Gastrocnemius medialis (tissue), 4 donors: ENCODE data around the gene TANC1. TPM values are rescaled to one million over a fixed set of nuclear protein-coding genes. Genes with fewer than 3 reads are reported as not detected.

Source experiments
- ATAC-seq, 2 donors: fragments of 150-250 bp; one replicate each; pipeline ENCODE4 v1.9.1; 2016
- DNase-seq, 2 donors: peaks; one replicate each; pipeline ENCODE4 v3.0.0-alpha.2; 2019
- H3K27ac ChIP-seq, 4 donors: fragments of 200-600 bp; sonication (generic); 1 replicate in 1 of 4; 2 replicates in 3 of 4; pipeline ENCODE4 v1.5.1; 2016 to 2018; ENCODE audit warnings: mild to moderate bottlenecking in 2 of 4, moderate library complexity in 1 of 4
- H3K27me3 ChIP-seq, 3 donors: fragments of 200-600 bp; sonication (generic) in 2 of 3; 1 replicate in 1 of 3; 2 replicates in 2 of 3; pipeline versions ENCODE4 v1.5.1 to v1.6.0; 2016 to 2019; ENCODE audit warnings: mild to moderate bottlenecking in 1 of 3, moderate library complexity in 1 of 3
- H3K36me3 ChIP-seq, 2 donors: fragments of 200-600 bp; sonication (generic) in 1 of 2; one replicate each; pipeline ENCODE4 v1.5.1; 2017 to 2018
- H3K4me1 ChIP-seq, 2 donors: fragments of 200-600 bp; sonication (generic) in 1 of 2; one replicate each; pipeline ENCODE4 v1.5.1; 2016 to 2017; ENCODE audit warnings: mild to moderate bottlenecking in 2 of 2
- H3K4me3 ChIP-seq, 4 donors: fragments of 200-600 bp; sonication (generic) in 3 of 4; 1 replicate in 1 of 4; 2 replicates in 3 of 4; pipeline ENCODE4 v1.5.1; 2016 to 2019; ENCODE audit warnings: mild to moderate bottlenecking in 2 of 4
- H3K9me3 ChIP-seq, 3 donors: fragments of 200-600 bp; sonication (generic) in 2 of 3; 1 replicate in 1 of 3; 2 replicates in 2 of 3; pipeline ENCODE4 v1.5.1; 2016 to 2019
- CTCF ChIP-seq, 5 experiments: fragments of 450-650 bp in 3 of 5; fragments of 200-600 bp in 2 of 5; sonication (generic) in 2 of 5; IDR thresholded peaks in 4 of 5; conservative IDR thresholded peaks in 1 of 5; 1 replicate in 4 of 5; 2 replicates in 1 of 5; pipeline ENCODE4 v1.5.1; 2016 to 2019; ENCODE audit warnings: antibody characterized with exemption in 5 of 5, mild to moderate bottlenecking in 3 of 5, moderate library complexity in 3 of 5
- POLR2A ChIP-seq, 2 donors: fragments of 450-650 bp; IDR thresholded peaks; one replicate each; pipeline ENCODE4 v1.6.1; 2017; ENCODE audit warnings: antibody characterized with exemption in 2 of 2, mild to moderate bottlenecking in 2 of 2, moderate library complexity in 2 of 2
- in situ Hi-C, 4 donors: fragments of 200-750 bp; cut with MboI; loops; one replicate each; pipeline versions ENCODE4 v1.15.0 to v1.8.0; 2017; ENCODE audit warnings: low sequenced_read_pairs in 4 of 4
- intact Hi-C: fragments of 100-400 bp; cut with DNase I; formaldehyde crosslinking; loops from one replicate; pipeline ENCODE4 v1.15.1; 2023; ENCODE audit warnings: low total_unique reads
- total RNA-seq, 4 donors: library from RNA; depleted of rRNA; stranded (reverse); fragments of >200 nt; gene quantifications; one replicate each; pipeline versions ENCODE4 v1.1.0 to v1.2.3, GENCODE V29; 2016

TANC1 gene
- total RNA-seq, 4 donors from 2014 or later, result 5.1 to 9.9 (median 5.4) TPM

- DNase-seq, result no peak
Measured at GRCh38 chr2:158967731-158968395, 577 bp upstream of the TANC1 start.

GRCh38 chr2:158969162-158969714, 798 bp downstream of the TANC1 start:
- peaks cover 20 to 27% of the 10 kb centered on the region in 2 donors for H3K4me1 ChIP-seq
- TF ChIP-seq POLR2A (IDR thresholded peaks at IDR 0.05), result no peak
- no peak for TF ChIP-seq CTCF (IDR thresholded peaks at IDR 0.05 in 4 of 5, conservative IDR thresholded peaks at IDR 0.05 in 1 of 5)
- H3K36me3 ChIP-seq, result no peaks in the 10 kb centered on the region
- ATAC-seq (peak; percentile 17 to 22), DNase-seq (no peak)
- H3K4me3 ChIP-seq, result peak overlapping the region; percentile 69 to 87 (median 82)
- H3K9me3 ChIP-seq, result no peaks in the 10 kb centered on the region
- intact Hi-C loops (no loop called here), in situ Hi-C loops (no loop called here)
- H3K27ac ChIP-seq, result peak overlapping the region; percentile 70 to 84 (median 80)
- no peaks in the 10 kb centered on the region for H3K27me3 ChIP-seq

More at GRCh38 chr2:158967731-158968395, 577 bp upstream of the TANC1 start:
- peak overlapping the region; percentile 70 to 84 (median 80) for H3K27ac ChIP-seq
- no peaks in the 10 kb centered on the region for H3K36me3 ChIP-seq
- no peaks in the 10 kb centered on the region for H3K9me3 ChIP-seq
- peaks cover 20 to 27% of the 10 kb centered on the region in 2 donors for H3K4me1 ChIP-seq
- peak; percentile 32 to 33 for ATAC-seq
- TF ChIP-seq POLR2A (IDR thresholded peaks at IDR 0.05) (no peak), CTCF (IDR thresholded peaks at IDR 0.05 in 4 of 5, conservative IDR thresholded peaks at IDR 0.05 in 1 of 5) (no peak)
- peak overlapping the region; percentile 69 to 87 (median 82) for H3K4me3 ChIP-seq
- no peaks in the 10 kb centered on the region for H3K27me3 ChIP-seq
- in situ Hi-C loops, result no loop called here
- intact Hi-C loops, result no loop called here

DNA sequence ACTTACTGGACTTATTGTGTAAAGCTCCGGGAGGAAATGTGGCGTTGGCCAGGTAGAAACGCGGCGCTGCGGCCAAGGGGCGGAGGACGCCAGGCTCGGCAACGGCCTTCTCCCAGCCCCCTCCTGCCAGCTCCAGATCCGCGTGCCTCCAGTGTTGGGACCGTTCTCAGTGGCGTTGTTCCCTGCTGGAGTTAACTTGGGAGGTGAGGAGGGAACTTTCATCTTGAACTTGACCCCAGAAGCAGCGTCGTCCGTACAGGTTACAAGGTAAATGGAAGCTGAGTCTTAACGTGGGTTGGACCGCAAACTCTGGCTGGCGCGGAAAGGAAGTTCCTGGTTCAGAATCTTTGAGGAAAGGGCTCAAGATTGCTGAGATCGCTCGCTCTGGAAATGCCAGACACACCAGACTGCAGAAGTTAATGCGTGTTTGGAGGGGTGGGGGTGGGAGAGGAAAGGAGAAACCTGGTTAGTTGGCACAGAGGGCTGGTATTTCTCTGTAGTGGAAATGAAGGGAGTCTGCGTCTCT, 1.3 kb downstream of the TANC1 start:
- Histone ChIP-seq H3K36me3 (no peaks in the 10 kb centered on the region), H3K4me3 (peak overlapping the region; percentile 69 to 87 (median 82)), H3K27ac (peak overlapping the region; percentile 70 to 84 (median 80)), H3K27me3 (no peaks in the 10 kb centered on the region), H3K4me1 (peaks cover 20 to 27% of the 10 kb centered on the region in 2 donors), H3K9me3 (no peaks in the 10 kb centered on the region)
- DNase-seq (no peak), ATAC-seq (peak; percentile 13 to 25)
- no peak for TF ChIP-seq CTCF (IDR thresholded peaks at IDR 0.05 in 4 of 5, conservative IDR thresholded peaks at IDR 0.05 in 1 of 5)
- TF ChIP-seq POLR2A (IDR thresholded peaks at IDR 0.05), result no peak
- intact Hi-C loops (no loop called here), in situ Hi-C loops (no loop called here)

DNA sequence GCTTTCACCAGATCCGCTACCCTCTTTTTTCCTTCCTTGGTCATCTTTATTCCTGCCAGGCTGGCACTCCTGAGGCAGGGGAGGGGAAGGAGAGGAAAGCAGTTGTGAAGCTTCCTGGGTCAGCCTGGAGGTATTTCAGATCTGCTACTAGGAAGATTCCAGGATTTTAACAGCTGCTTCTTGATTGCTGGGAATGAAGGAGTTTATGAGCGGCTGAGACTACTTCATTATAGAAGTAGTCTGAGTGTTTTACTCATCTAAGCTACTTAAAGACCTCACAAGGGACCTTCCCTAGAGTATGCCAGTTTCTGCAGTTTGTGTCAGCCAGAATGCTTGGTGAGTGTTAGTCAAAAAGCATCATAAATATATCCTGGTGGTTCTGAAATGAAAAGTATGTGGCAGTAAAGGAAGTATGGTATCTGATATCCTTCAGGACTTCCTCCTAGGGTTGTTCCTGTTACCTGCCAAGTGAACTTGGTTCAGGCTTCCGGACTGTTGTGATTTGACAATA, 1.9 kb downstream of the TANC1 start:
- intact Hi-C loops, result no loop called here
- in situ Hi-C loops, result no loop called here
- no peaks in the 10 kb centered on the region for H3K36me3 ChIP-seq
- peaks cover 20 to 27% of the 10 kb centered on the region in 2 donors for H3K4me1 ChIP-seq
- DNase-seq (no peak), ATAC-seq (no peak)
- H3K27ac ChIP-seq, result peak overlapping the region; percentile 70 to 84 (median 80)
- TF ChIP-seq POLR2A (IDR thresholded peaks at IDR 0.05) (no peak), CTCF (IDR thresholded peaks at IDR 0.05 in 4 of 5, conservative IDR thresholded peaks at IDR 0.05 in 1 of 5) (no peak)
- H3K27me3 ChIP-seq, result no peaks in the 10 kb centered on the region
- peak overlapping the region; percentile 69 to 87 (median 82) for H3K4me3 ChIP-seq
- H3K9me3 ChIP-seq, result no peaks in the 10 kb centered on the region
